HG02642 (cell line): Measurements from ENCODE around the gene ASXL2.
"Not testable (repeated sequence)": the region's sequence is repeated elsewhere in the genome, so short reads cannot be mapped to it uniquely, and the experiment has no call there.

Experiments used
- ATAC-seq: cut with Tn5 transposase; IDR thresholded peaks from one replicate; pipeline ENCODE4 v1.9.1; 2021; ENCODE audit warnings: mild to moderate bottlenecking; ENCODE audit not compliant: unreplicated experiment, poor library complexity

The ASXL2 gene

DNA sequence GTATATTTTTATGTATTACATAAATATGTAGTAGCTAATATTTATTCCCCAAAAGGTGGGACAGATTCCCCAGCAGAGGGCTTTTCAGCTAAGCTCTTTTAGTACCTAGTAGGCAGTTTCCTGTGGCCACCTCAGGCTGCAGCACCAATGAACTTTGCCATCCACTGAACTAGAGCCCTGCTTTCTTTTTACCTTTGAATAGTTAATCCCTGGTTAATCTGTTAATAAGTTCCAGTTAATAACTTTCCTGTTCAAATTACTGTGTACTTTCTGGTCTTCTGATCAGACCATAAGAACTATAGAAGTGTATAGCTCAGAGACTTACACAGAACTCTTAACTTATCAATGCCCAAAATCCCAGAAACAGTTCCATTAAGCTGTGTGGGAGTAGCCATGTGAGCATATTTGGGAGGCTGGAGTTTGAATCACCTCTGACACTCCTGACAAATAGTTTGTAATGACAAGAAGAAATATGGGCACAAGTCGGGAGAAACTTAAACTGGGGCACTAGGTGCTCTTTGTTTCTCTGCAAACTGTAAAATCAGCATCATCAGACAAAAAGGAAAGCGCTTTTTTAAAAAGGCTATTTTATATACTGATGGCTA is 40.0 kb downstream of the ASXL2 start:
- ATAC-seq, result no peak

DNA sequence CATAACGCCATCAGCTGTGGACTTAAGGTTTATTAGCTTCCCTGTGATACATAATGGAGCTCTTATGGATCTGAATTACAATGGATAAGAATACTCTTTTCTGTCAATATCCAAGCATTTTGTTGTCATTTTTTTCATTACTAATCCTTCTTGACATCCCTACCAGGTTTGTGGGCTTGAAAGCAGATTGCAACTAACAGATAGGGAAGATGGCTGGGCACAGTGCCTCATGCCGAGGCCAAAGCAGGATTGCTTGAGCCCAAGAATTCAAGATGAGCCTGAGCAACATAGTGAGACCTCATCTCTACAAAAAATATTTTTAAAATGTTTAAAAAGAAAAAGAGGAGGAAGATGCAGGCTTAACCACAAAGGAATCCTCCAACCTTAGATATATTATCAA is 42.4 kb downstream of the ASXL2 start:
- ATAC-seq, result no peak

DNA sequence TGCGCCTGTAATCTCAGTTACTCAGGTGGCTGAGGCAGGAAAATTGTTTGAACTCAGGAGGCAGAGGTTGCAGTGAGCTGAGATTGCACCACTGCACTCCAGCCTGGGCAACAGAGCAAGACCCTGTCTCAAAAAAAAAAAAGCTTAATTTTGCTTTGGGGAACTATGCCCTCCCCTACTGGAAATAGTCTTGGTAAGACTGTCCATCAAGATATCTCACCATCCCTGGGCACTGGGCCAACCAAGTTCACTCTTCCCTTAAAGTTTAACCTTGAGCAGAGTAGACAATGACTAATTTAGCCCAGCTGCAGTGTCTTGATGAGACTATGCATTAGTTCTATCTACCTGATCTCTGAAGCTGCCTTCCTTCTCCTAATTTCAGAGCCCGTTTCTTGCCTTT is 44.7 kb downstream of the ASXL2 start:
- no peak for ATAC-seq

DNA sequence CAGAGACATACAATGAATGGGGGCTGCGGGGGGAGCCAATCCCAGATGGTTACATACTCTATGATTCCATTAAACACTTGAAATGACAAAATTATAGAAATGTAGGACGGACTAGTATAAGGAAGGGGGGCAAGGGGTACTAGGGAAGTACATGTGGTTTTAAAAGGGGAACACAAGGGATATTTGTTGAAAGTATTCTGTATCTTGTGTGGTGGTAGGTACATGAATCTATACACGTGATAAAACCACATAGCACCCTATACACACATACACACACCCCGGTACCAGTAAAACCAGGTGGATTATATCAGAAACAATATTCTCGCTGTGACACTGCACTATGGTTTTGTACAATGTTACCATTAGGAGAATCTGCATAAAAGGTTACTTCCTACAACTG is 45.4 kb downstream of the ASXL2 start:
- ATAC-seq, result no peak

DNA sequence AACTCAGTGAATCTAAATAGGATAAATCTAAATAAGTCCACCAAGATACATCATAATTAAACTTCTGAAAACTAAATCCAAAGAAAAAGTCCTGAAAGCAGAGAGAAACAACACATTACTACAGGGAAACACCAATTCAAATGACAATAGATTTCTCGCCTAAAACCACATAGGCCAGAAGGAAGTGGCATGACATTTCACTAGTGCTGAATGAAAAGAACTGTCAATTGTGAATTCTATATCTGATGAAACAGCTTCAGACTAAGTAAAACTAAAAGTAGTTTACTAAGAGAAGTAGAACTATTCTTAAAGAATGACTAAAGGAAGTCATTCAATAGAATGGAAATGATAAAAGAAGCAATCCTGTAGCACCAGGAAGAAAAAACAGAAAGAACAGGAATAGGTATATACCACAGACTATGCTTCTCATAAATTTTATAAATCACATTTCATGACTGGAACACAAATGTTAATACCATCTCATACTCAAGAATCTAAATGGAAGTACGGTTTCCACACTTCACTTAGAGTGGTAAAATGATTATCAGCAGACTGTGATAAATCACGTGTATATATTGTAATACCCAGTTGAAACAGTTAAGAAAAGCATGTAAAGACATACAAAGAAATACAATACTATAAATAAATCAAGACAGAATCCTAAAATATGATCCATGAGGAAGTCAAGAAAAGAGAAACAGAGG is 46.4 kb downstream of the ASXL2 start:
- no peak for ATAC-seq

DNA sequence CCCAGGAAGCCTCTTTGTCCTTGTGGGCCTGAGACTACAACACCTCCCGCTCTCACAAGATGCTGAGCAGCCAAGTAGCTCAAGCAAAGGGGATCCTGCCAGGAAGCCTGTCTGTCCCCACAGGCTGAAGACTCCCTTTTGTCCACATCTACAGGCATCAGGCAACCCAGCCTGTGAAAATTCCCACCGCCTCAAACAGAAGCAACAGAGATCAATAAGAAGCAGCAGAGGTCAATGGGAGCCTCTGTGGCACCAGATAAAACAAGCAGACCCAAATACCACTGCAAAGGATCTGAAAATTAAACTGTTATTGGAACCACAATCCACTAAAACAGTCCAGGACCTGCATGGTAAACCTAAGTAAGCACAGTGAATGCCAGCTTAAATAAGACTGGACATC is 48.5 kb downstream of the ASXL2 start:
- ATAC-seq, result no peak

DNA sequence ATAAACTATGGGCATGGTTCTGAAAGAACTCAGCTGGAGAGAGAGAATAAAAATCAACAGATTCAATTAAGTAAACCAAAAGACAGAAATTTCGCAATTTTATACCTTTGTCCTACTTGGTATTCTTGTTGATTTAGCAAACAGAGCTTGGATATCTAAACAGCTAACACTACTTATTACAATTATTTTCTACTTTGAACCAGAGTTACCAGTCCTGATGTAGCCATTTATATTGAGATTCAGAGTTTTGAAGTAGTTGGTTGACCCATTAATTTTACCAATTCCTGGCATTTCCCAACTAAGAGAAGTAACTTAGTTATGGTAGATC is 48.9 kb downstream of the ASXL2 start:
- no peak for ATAC-seq

DNA sequence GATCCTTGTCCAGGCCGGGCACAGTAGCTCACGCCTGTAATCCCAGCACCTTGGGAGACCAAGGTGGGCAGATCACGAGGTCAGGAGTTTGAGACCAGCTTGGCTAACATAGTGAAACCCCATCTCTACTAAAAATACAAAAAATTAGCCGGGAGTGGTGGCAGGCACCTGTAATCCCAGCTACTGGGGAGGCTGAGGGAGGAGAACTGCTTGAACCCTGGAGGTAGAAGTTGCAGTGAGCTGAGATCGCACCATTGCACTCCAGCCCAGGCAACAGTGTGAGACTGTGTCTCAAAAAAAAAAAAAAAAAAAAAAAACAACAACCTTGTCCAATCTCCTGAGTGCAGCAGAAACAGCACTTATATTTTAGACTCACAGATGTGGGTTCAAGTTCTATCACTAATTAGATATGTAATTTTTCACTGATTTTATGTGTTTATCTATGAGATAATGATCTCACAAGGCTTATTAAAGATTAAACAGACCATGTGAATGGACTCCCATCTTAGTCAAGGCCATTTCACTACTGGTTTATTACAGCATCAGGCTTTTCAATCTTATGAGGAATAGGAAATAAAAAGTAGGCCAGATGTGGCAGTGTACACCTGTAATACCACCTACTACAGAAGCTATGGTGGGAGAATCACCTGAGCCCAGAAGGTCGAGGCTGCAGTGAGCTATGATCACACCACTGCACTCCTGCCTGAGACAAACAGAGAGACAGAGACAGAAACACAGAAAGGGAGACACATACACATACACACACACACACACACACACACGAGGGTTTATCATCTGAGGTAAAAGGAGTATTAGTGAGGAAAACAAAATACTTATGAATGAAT is 49.5 kb downstream of the ASXL2 start:
- not testable (repeated sequence) for ATAC-seq

DNA sequence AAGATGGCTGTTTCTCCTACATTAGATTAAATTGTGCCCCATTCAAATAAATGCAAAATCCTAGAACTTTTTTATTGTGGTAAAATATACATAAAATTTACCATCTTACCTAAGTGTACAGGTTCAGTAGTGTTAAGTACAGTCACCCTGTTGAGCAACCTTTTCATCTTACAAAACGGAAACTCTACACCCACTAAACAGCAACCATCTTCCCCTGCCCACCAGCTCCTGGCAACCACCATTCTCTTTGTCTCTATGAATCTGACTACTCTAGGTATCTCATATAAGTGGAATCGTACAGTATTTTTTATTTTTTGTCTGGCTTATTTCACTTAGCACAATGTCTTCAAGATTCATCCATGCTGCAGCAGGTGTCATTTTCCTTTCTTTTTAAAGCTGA is 53.0 kb downstream of the ASXL2 start:
- ATAC-seq, result no peak

DNA sequence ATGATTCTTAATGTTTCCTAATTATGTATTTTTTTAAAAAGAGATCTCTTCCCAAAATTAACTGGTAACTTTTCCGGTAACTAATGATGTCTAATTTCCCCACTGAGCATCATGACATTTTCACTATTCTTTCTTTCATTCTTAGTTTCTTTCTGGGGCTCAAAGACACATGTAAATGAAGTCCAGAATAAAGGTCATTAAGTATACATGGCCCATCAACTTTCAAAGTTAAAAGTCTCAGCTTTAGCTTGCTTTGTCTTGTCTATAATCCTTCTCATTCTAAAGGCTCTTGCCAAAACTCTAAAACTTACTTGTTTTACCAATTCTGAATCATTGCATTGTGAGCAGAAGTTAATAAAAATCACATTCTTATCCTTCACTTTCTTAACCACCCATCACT is 53.6 kb downstream of the ASXL2 start:
- ATAC-seq, result no peak

DNA sequence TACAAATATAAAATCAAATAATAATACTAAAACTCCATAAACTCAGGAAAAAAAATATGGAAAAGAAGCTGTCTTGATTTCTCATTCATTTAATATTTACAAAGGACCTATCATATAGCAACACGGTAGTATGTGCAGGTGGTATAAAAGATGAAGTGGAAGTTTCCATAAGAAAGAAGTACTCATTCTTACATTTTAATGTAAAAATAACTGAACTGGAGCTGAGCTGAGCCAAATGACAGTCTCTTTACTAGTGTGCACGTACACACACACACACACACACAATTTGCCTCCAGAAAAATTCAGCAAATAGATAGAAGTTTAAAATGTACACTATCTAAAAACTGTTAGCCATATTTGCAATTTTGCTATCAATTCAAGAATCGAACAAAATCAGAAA is 54.1 kb downstream of the ASXL2 start:
- ATAC-seq, result no peak

DNA sequence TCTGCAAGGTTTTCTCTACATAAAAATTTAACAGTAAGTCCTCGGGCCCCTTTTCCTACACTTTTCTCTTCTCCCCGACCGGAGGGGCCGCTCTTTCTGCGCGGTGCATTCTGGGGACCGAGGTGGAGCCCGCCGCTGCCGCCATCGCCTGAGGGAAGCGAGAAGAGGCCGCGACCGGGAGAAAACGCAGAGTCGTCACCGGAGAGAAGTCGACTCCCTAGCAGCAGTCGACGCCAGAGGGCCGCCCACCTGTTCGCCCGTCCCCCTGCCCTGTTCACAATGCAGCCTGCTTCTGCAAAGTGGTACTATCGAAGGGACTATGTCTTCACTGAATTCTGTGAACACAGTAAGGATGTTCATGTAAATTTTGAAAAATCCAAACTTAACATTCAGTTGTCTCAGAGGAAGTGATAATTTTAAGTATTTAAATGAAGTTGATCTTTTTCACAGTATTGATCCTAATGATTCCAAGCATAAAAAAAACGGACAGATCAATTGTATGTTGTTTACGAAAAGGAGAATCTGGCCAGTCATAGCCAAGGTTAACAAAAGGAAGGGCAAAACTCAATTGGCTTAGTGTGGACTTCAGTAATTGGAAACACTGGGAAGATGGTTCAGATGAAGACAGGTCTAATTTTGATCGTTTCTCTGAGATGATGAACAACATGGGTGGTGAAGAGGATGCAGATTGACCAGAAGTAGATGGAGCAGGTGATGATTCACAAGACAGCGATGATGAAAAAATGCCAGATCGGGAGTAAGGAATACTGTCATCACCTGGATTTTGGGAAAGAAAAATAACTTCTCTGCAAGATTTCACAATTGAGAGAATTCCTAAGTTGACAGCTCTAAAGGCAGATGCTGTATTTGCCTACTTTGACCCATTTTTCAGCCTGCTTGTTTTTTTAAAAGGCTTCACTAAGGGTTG is 55.8 kb downstream of the ASXL2 start:
- no peak for ATAC-seq

DNA sequence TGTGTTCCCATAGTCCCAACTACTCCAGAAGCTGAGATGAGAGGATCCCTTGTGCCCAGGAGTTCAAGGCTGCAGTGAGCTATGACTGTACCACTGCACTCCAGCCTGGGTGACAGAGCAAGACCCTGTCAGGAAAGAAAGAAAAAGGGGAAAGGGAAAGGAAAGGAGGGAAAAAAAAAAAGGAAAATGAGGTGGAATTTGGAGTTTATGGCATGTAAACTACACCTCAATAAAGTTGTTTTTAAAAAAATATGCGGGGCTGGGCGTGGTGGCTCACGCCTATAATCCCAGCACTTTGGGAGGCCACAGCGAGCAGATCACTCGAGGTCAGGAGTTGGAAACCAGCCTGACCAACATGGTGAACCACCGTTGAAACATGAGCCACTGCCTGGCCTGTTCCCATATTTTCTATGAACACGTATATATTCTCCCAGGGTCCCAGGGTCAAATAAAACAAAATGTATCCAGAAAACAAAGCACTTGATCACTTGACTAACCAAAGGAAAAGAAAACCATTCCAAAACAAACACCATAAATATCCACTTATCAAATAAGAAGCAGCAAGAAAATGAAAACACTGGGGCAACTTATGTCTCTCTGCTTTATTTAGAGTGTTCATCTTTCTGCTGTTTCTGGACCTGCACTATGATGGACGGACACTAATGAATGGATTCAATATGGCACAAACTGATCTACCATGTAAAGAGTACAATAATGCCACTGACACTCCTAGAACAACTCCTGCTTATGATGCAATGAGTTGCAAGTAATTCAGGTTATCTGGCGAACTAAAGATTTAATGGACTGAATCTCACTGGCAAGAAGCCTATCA is 56.8 kb downstream of the ASXL2 start:
- no peak for ATAC-seq

DNA sequence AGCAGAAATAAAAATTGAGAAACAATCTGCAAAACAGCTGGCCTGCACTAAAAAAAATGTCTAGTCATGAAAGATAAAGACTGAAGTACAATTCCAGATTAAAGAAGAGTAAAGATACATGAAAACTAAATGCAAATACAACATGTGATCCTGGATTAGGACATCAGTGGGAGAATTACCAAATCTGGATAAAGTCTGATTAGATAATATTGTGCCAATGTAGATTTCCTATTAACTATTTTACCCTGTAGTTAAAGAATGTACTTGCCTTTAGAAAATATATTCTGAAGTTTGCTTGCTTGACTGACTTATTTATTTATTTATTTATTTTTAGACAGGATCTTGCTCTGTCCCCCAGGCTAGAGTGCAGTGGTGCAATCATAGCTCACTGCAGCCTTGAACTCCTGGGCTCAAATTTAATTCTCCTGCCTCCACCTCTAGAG is 58.7 kb downstream of the ASXL2 start:
- no peak for ATAC-seq

DNA sequence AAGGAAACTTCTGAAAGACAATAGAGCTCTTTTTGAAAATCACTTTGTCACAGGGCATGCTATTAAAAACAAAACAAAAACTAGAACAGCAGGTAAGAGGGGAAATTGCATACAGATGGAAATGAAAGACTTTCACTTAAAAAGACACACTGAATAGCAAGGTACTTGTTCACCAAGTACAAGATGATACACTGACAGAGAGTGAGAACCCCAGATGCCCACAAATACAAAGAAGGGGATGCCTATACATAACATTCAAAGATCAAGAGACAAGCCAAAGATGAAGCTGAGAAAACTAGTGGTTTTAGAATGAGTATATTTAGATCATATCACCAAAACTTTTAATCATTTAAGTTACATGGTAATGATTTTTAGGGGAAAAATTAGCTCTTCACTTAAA is 60.7 kb downstream of the ASXL2 start:
- ATAC-seq, result peak; percentile 74

DNA sequence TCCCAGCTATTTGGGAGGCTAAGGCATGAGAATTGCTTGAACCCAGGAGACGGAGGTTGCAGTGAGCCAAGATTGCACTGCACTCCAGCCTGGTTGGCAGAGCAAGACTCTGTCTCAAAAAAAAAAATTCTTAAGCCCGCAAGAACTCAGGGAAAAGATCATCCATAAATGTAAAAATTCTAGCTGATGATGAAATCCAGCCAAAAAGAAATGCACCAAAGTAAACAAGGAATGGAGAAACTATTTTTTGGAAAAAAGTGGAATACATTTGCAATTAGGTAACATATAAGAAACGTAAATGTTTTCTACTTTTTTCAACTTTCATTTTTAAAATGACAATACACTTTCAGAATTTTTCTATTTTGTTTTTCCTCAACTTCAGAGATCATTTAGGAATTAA is 61.3 kb downstream of the ASXL2 start:
- no peak for ATAC-seq

DNA sequence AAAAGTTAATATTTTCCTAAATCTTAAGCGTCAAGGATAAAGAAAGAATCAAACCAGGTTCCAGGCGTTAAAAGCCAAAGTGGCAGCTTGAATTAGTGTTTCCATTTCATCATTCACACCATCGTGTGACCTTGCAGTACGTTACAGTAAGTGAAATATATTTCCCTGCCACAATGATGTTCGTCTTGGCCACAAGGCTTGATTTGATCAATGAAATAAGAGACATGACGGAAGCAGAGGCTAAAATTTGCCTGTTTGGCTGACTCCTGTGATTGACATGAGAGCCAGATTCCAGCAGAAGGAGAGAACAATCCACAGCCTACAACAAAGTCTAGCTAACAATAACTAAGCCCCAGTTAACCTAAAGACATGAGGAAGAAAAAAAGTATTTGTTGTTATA is 62.0 kb downstream of the ASXL2 start:
- no peak for ATAC-seq

DNA sequence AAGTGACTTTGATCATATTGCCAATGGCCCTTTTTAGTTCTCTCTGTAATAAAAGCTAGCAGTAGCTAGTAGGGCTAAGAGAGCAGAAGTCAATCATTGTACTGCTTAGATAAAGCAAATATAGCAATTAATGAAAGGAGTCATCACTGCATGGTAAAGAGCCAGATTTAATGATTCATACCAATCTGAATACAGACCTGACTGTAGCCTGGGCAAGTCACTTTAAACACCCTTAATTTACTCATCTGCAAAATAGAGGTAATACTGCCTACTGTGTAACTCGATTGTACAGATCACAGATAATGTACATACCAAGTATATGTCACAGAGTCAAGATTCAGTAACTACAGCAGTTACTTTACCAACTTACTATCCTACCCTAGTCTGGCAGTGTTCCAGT is 63.6 kb downstream of the ASXL2 start:
- ATAC-seq, result no peak

DNA sequence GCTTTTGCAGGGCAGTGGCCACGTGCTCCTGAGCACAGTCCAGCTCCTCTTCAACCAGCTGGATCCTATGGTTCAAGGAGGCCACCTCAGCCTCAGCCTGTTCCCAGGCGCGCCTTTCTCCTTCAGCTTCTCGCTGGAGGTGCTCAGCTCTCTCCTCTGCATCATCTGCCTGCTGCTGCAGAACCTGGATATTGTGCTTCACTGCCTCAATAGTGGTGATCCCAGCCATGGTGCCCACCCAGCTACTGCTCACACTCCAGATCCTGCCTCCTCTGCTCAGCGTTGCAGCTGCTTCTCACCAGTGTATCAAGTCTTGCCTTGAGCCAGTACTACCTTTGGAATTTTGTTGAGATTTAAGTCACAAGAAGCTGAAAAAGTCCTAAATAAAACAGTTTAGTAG is 67.9 kb downstream of the ASXL2 start:
- ATAC-seq, result no peak

DNA sequence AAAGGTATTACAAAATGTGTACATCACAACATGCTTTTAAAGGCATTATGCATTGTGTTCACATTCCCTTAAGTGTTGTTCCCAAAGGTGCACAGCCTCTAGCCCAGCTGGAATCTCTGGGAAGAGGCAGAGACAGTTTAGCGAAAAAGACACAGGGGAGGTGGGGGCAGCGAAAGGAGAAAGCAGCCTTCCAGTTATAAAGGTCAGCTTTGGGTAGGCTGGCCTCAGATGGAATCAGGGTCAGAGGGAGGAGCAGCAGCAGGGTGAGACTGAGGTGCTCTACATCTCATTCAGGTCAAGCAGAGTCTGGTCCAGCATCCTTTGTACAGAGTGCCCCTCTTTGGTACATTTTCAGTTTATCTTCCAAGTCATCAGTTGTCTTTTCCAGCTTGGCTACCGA is 68.6 kb downstream of the ASXL2 start:
- no peak for ATAC-seq
